Measurements from ENCODE around the gene SOX30. TPM values are rescaled to one million over a fixed set of nuclear protein-coding genes. Genes with fewer than 3 reads are reported as not detected.

The SOX30 gene
- total and polyA plus RNA-seq, 2 donors (not counting 1 experiment from before 2014, with no cell fraction given): 0.21 to 0.49 TPM

- Mint-ChIP-seq H3K4me1 (peaks cover 25% of the 10 kb centered on the region), H3K9me3 (ENCODE audit: insufficient read depth) (no peaks in the 10 kb centered on the region), H3K27me3 (no peaks in the 10 kb centered on the region), H3K27ac (no peak overlapping the region), H3K4me3 (no peak overlapping the region)
- 98% methylated on average over 8 of the region's 8 CpGs for WGBS (ENCODE audit: insufficient coverage)
- H3K36me3 ChIP-seq (replicated peaks in 1 of 2; ENCODE audit: control extremely low read depth in 1 of 2, control insufficient read depth in 1 of 2, extremely low read depth in 1 of 2, insufficient read depth in 2 of 2, low read length in 1 of 2): no peaks in the 10 kb centered on the region
- intact Hi-C loops (cut with micrococcal nuclease): no loop called here
- H3K9me3 ChIP-seq (ENCODE audit: control extremely low read depth in 1 of 3, control insufficient read depth in 2 of 3, insufficient read depth in 1 of 3, low read length in 2 of 3): no peaks in the 10 kb centered on the region
- no peak overlapping the region for H3K27ac ChIP-seq (ENCODE audit: low read length in 2 of 2)
- H3K79me2 ChIP-seq (ENCODE audit: control insufficient read depth, insufficient read depth, low read length): peaks cover 10% of the 10 kb centered on the region
- TF ChIP-seq EZH2 (IDR thresholded peaks at IDR 0.05; ENCODE audit: borderline replicate concordance, insufficient read depth, low read depth, low read length, poor library complexity, severe bottlenecking) (no peak), CTCF (IDR thresholded peaks at IDR 0.05) (no peak)
- CTCF ChIA-PET: interaction anchor here (0.7 kb wide), 1 partner anchor 17 kb away, joined by 3 read pairs; no protein-coding TSS in a partner anchor
- no peak overlapping the region for H3K4me3 ChIP-seq (ENCODE audit: control extremely low read depth in 1 of 5, extremely low read depth in 1 of 5, insufficient read depth in 1 of 5, low read depth in 2 of 5, low read length in 4 of 5)
- peaks cover 9 to 11% of the 10 kb centered on the region in 2 donors for H3K4me1 ChIP-seq (ENCODE audit: control insufficient read depth in 2 of 2, insufficient read depth in 2 of 2, low read length in 2 of 2)
- no peak for DNase-seq
- H3K27me3 ChIP-seq (replicated peaks in 1 of 4; ENCODE audit: control extremely low read depth in 1 of 4, control insufficient read depth in 3 of 4, insufficient read depth in 4 of 4, low read length in 3 of 4): no peaks in the 10 kb centered on the region
- H4K20me1 ChIP-seq (ENCODE audit: control insufficient read depth, insufficient read depth, low read length, poor library complexity, severe bottlenecking): no peaks in the 10 kb centered on the region
- POLR2A ChIA-PET: interaction anchor here (0.7 kb wide), 1 partner anchor 20 kb away, joined by 4 read pairs; no protein-coding TSS in a partner anchor
- no peak overlapping the region for H3K4me2 ChIP-seq (replicated peaks; ENCODE audit: low read depth, low read length, poor library complexity, severe bottlenecking)
- no peak overlapping the region for H2AFZ ChIP-seq (ENCODE audit: insufficient read depth, low read depth, low read length, poor library complexity, severe bottlenecking)
- ATAC-seq (ENCODE audit: low read depth): no peak
- no peak overlapping the region for H3K9ac ChIP-seq (ENCODE audit: low read length)
Measured at GRCh38 chr5:157618191-157618765, 34.0 kb downstream of the SOX30 start.

GRCh38 chr5:157616785-157617184, 35.5 kb downstream of the SOX30 start:
- CTCF ChIA-PET: interaction anchor here (1.1 to 1.5 kb wide), 3 partner anchors 38 to 274 kb away, joined by 3 read pairs; no protein-coding TSS in a partner anchor
- POLR2A ChIA-PET: no interaction called here
- no peak overlapping the region for H3K4me2 ChIP-seq (replicated peaks; ENCODE audit: low read depth, low read length, poor library complexity, severe bottlenecking)

More at GRCh38 chr5:157616785-157617184, 35.5 kb downstream of the SOX30 start:
- no peak overlapping the region for H3K27ac ChIP-seq (ENCODE audit: low read length in 2 of 2)
- 91% methylated on average over 2 of the region's 4 CpGs for WGBS (ENCODE audit: insufficient coverage)
- no peaks in the 10 kb centered on the region for H3K36me3 ChIP-seq (replicated peaks in 1 of 2; ENCODE audit: control extremely low read depth in 1 of 2, control insufficient read depth in 1 of 2, extremely low read depth in 1 of 2, insufficient read depth in 2 of 2, low read length in 1 of 2)
- no peak overlapping the region for H3K4me3 ChIP-seq (ENCODE audit: control extremely low read depth in 1 of 5, extremely low read depth in 1 of 5, insufficient read depth in 1 of 5, low read depth in 2 of 5, low read length in 4 of 5)
- TF ChIP-seq EZH2 (IDR thresholded peaks at IDR 0.05; ENCODE audit: borderline replicate concordance, insufficient read depth, low read depth, low read length, poor library complexity, severe bottlenecking) (no peak), CTCF (IDR thresholded peaks at IDR 0.05) (no peak)
- peaks cover 30% of the 10 kb centered on the region for H3K4me1 Mint-ChIP-seq
- H3K9me3 ChIP-seq (ENCODE audit: control extremely low read depth in 1 of 3, control insufficient read depth in 2 of 3, insufficient read depth in 1 of 3, low read length in 2 of 3): no peaks in the 10 kb centered on the region
- H3K4me3 Mint-ChIP-seq: no peak overlapping the region
- no peak for ATAC-seq (ENCODE audit: low read depth)
- H2AFZ ChIP-seq (ENCODE audit: insufficient read depth, low read depth, low read length, poor library complexity, severe bottlenecking): no peak overlapping the region
- no peaks in the 10 kb centered on the region for H3K9me3 Mint-ChIP-seq (ENCODE audit: insufficient read depth)
- no peaks in the 10 kb centered on the region for H4K20me1 ChIP-seq (ENCODE audit: control insufficient read depth, insufficient read depth, low read length, poor library complexity, severe bottlenecking)
- no peaks in the 10 kb centered on the region for H3K27me3 ChIP-seq (replicated peaks in 1 of 4; ENCODE audit: control extremely low read depth in 1 of 4, control insufficient read depth in 3 of 4, insufficient read depth in 4 of 4, low read length in 3 of 4)
- peaks cover 13% of the 10 kb centered on the region for H3K79me2 ChIP-seq (ENCODE audit: control insufficient read depth, insufficient read depth, low read length)
- H3K27ac Mint-ChIP-seq: no peak overlapping the region
- no peak for DNase-seq
- no peaks in the 10 kb centered on the region for H3K27me3 Mint-ChIP-seq
- H3K4me1 ChIP-seq (ENCODE audit: control insufficient read depth in 2 of 2, insufficient read depth in 2 of 2, low read length in 2 of 2): peaks cover 13 to 15% of the 10 kb centered on the region in 2 donors
- intact Hi-C loops (cut with micrococcal nuclease): no loop called here
- H3K9ac ChIP-seq (ENCODE audit: low read length): no peak overlapping the region
